Right lobe of liver (tissue), 4 donors: Measurements from ENCODE around the gene HPSE2.

Experiments used
- POLR2A ChIP-seq: fragments of 450-650 bp; IDR thresholded peaks from one replicate; pipeline ENCODE4 v1.6.1; 2017; ENCODE audit warnings: antibody characterized with exemption, mild to moderate bottlenecking
- TF ChIP-seq, protein P1 (sequence below), 4 donors: fragments of 200-600 bp in 3 of 4; fragments of 450-650 bp in 1 of 4; IDR thresholded peaks; one replicate each; pipeline versions ENCODE4 v1.5.1 to v1.8.0; 2016 to 2022; ENCODE audit warnings: antibody characterized with exemption in 4 of 4, mild to moderate bottlenecking in 2 of 4
- donor health status: DM: no; HTN: no; CAD: no.
- donor health status: DM: no; HTN: no; CAD: no.
- donor health status: DM: no; HTN: yes; CAD: no.

DNA sequence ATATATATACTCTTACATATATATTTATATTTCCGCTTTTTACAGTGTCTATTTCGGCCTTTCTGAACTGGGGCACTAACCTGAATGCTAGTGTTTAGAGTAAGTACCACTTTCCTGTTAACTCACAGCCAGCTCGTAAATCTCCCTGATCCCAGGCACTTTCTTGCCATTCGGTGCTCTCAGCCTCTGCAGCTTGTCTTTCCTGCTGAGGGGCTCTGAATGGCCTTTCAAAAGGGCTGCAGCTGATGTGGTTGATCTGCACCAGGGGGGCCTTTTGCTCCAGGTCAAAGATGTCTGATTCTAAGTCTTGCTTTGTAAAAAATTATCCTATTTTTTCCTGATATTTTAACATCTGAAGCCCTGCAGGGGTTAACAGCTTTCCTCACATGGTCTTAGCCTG lies 763.5 kb downstream of the HPSE2 start:
- TF ChIP-seq, protein P1, sequence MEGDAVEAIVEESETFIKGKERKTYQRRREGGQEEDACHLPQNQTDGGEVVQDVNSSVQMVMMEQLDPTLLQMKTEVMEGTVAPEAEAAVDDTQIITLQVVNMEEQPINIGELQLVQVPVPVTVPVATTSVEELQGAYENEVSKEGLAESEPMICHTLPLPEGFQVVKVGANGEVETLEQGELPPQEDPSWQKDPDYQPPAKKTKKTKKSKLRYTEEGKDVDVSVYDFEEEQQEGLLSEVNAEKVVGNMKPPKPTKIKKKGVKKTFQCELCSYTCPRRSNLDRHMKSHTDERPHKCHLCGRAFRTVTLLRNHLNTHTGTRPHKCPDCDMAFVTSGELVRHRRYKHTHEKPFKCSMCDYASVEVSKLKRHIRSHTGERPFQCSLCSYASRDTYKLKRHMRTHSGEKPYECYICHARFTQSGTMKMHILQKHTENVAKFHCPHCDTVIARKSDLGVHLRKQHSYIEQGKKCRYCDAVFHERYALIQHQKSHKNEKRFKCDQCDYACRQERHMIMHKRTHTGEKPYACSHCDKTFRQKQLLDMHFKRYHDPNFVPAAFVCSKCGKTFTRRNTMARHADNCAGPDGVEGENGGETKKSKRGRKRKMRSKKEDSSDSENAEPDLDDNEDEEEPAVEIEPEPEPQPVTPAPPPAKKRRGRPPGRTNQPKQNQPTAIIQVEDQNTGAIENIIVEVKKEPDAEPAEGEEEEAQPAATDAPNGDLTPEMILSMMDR (IDR thresholded peaks at IDR 0.05): no peak
- no peak for TF ChIP-seq POLR2A
